ENCODE results near the gene PTGS1. TPM values are rescaled to one million over a fixed set of nuclear protein-coding genes. Genes with fewer than 3 reads are reported as not detected.

PTGS1 gene
- total RNA-seq, 1 experiment from 2014 or later, result 1.8 TPM

DNA sequence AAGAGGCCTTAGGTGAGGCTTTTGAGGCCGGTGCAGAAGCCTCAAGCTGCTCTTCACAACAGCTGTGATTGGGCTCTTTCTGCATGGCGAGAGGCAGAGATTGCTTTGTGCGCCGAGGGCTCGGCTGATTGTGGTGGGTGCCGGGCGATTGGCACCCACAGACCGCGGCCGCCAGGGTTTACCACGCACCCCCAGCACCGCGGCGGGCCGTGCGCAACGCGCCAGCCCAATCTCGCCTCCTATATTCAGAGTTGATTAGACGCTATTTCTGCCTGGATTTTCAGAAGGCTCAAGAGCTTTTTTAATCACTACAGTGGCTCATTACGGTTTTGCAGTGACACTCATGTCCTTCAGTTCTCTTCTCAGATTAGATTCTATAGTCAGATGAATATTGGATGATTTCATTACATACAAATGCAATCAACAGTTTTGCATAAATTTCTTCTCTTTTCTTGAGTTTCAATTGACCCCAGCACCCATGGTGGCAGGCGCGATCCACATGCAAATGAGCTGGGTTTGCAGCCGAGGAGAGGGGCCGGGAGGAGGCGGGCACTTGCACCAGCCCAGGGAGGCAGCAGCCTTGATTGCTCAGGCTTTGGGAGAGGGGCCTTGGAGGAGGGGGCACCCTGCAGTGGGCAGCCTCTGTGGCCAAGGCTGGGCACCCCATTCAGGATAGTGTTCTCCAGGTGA lies 33.8 kb upstream of the PTGS1 start:
- Histone ChIP-seq H3K79me2 (ENCODE audit: low read depth) (no peaks in the 10 kb centered on the region), H3F3A (ENCODE audit: insufficient read depth, low read depth) (no peaks in the 10 kb centered on the region), H3K9me2 (ENCODE audit: insufficient read depth) (no peaks in the 10 kb centered on the region), H3K4me1 (replicated peaks; ENCODE audit: insufficient read depth) (no peaks in the 10 kb centered on the region), H3K4me3 (no peak overlapping the region), H3K9me3 (ENCODE audit: insufficient read depth, low read depth) (no peaks in the 10 kb centered on the region), H3K36me3 (ENCODE audit: low read depth) (no peaks in the 10 kb centered on the region), H3K27ac (no peak overlapping the region), H4K20me1 (ENCODE audit: insufficient read depth) (no peaks in the 10 kb centered on the region), H2AFZ (no peak overlapping the region), H3K27me3 (ENCODE audit: insufficient read depth, low read depth) (peaks cover 10% of the 10 kb centered on the region), H3K4me2 (no peak overlapping the region)
- DNase-seq, result no peak
- no TSS peak for BruUV-seq (replicated peaks)
- ChIA-PET CTCF (no interaction called here), POLR2A (ENCODE audit: unreplicated experiment) (no interaction called here)
- no peak for TF ChIP-seq EZH2 (IDR thresholded peaks at IDR 0.05; ENCODE audit: low read depth)
- TF ChIP-seq, protein P1, sequence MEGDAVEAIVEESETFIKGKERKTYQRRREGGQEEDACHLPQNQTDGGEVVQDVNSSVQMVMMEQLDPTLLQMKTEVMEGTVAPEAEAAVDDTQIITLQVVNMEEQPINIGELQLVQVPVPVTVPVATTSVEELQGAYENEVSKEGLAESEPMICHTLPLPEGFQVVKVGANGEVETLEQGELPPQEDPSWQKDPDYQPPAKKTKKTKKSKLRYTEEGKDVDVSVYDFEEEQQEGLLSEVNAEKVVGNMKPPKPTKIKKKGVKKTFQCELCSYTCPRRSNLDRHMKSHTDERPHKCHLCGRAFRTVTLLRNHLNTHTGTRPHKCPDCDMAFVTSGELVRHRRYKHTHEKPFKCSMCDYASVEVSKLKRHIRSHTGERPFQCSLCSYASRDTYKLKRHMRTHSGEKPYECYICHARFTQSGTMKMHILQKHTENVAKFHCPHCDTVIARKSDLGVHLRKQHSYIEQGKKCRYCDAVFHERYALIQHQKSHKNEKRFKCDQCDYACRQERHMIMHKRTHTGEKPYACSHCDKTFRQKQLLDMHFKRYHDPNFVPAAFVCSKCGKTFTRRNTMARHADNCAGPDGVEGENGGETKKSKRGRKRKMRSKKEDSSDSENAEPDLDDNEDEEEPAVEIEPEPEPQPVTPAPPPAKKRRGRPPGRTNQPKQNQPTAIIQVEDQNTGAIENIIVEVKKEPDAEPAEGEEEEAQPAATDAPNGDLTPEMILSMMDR (conservative IDR thresholded peaks at IDR 0.05), result no peak
- intact Hi-C loops (cut with micrococcal nuclease; ENCODE audit: unreplicated experiment), result no loop called here

DNA sequence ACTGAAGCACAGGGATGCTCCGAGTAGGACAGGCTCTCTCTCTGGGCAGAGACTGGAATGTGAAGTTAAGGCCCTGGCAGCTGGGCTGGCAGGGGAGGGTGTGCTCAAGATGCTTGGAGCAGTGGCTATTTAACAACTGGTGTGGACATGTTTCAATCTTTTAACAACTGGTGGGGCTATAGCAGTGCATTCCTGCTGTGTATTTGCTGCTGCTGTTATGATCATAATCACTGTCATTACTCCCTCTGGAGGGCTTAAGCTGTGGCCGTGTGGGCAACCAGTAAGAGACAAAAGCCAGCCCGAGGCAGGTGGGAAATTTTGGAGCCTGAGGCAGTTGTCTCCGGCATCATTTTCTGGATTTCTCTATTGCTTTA lies 33.3 kb upstream of the PTGS1 start:
- Histone ChIP-seq H3K79me2 (ENCODE audit: low read depth) (no peaks in the 10 kb centered on the region), H2AFZ (no peak overlapping the region), H3K27ac (no peak overlapping the region), H3K9me2 (ENCODE audit: insufficient read depth) (no peaks in the 10 kb centered on the region), H3K27me3 (ENCODE audit: insufficient read depth, low read depth) (peaks cover 10% of the 10 kb centered on the region), H3K9me3 (ENCODE audit: insufficient read depth, low read depth) (no peaks in the 10 kb centered on the region), H3K4me1 (replicated peaks; ENCODE audit: insufficient read depth) (no peaks in the 10 kb centered on the region), H4K20me1 (ENCODE audit: insufficient read depth) (no peaks in the 10 kb centered on the region), H3F3A (ENCODE audit: insufficient read depth, low read depth) (no peaks in the 10 kb centered on the region), H3K4me3 (no peak overlapping the region), H3K36me3 (ENCODE audit: low read depth) (no peaks in the 10 kb centered on the region), H3K4me2 (no peak overlapping the region)
- BruUV-seq (replicated peaks), result no TSS peak
- DNase-seq, result no peak
- CTCF ChIA-PET, result interaction anchor here (0.5 kb wide), 1 partner anchor 28 kb away, joined by 4 read pairs; no protein-coding TSS in a partner anchor
- intact Hi-C loops (cut with micrococcal nuclease; ENCODE audit: unreplicated experiment), result no loop called here
- POLR2A ChIA-PET (ENCODE audit: unreplicated experiment), result no interaction called here
- TF ChIP-seq, protein P1 (conservative IDR thresholded peaks at IDR 0.05), result no peak
- TF ChIP-seq EZH2 (IDR thresholded peaks at IDR 0.05; ENCODE audit: low read depth), result no peak

DNA sequence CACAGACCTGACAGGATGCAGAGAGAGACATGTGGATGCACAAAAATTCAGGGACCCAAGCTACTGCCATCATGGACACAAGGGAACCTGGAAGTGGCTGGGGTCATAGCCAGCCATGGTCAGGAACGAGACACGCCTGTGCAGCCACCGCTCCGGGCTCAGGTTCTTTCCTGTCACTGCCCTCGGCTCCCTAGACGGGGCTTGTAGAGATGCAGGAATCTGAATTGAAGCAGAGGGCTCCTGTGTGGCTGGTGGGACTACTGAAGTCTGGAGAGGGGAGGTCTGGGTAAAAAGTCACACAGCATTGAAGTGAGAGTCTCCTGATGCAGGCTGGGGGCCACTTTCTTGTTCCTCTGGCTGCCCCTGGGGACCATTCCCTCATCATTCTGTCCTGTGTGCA lies 32.3 kb upstream of the PTGS1 start:
- Histone ChIP-seq H3K9me2 (ENCODE audit: insufficient read depth) (no peaks in the 10 kb centered on the region), H4K20me1 (ENCODE audit: insufficient read depth) (no peaks in the 10 kb centered on the region), H3K27me3 (ENCODE audit: insufficient read depth, low read depth) (peaks cover 10% of the 10 kb centered on the region), H3K4me3 (no peak overlapping the region), H3K4me2 (no peak overlapping the region), H3K4me1 (replicated peaks; ENCODE audit: insufficient read depth) (no peaks in the 10 kb centered on the region), H3K9me3 (ENCODE audit: insufficient read depth, low read depth) (no peaks in the 10 kb centered on the region), H3K36me3 (ENCODE audit: low read depth) (no peaks in the 10 kb centered on the region), H2AFZ (no peak overlapping the region), H3K27ac (no peak overlapping the region), H3K79me2 (ENCODE audit: low read depth) (no peaks in the 10 kb centered on the region), H3F3A (ENCODE audit: insufficient read depth, low read depth) (no peaks in the 10 kb centered on the region)
- ChIA-PET CTCF (no interaction called here), POLR2A (ENCODE audit: unreplicated experiment) (no interaction called here)
- BruUV-seq (replicated peaks), result no TSS peak
- no peak for DNase-seq
- intact Hi-C loops (cut with micrococcal nuclease; ENCODE audit: unreplicated experiment), result no loop called here
- TF ChIP-seq EZH2 (IDR thresholded peaks at IDR 0.05; ENCODE audit: low read depth), result no peak
- TF ChIP-seq, protein P1 (conservative IDR thresholded peaks at IDR 0.05), result no peak
